Activated gamma-delta T cell treated with Interleukin-2 at 50 U/mL for 16 hours (primary cell): ENCODE results near the gene C4A.
"Not testable (repeated sequence)": the region's sequence is repeated elsewhere in the genome, so short reads cannot be mapped to it uniquely, and the experiment has no call there.

Source experiments
- DNase-seq: peaks from one replicate; pipeline ENCODE4 v3.0.0-alpha.2; 2020

C4A gene

DNA sequence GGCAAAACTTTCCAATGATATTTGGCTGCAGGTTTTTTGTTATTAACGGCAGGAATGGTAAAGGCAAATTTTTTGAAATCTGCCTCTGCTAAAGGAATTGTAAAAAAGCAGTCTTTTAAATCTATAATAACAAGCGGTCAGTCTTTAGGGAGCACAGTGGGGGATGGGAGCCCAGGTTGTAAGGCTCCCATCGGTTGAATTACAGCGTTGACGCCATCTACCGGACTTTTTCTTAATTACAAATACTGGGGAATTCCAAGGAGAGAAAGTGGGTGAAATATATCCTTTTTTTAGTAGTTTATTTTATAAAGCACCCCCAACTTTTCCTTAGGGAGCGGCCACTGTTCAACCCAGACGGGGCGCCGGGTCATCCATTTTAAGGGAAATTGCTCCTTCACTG, 7.5 kb downstream of the C4A start:
- not testable (repeated sequence) for DNase-seq

DNA sequence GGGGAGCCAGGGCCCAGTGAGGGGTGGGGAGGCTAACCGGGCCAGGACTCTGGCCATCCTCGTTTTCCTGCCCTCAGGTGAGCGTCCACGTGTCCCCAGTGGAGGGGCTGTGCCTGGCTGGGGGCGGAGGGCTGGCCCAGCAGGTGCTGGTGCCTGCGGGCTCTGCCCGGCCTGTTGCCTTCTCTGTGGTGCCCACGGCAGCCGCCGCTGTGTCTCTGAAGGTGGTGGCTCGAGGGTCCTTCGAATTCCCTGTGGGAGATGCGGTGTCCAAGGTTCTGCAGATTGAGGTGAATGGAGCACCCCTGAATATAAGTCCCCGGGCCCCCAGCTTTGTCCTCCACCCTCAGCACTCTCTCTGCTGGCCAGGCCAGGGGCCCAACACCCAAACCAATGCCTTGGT, 12.6 kb downstream of the C4A start:
- DNase-seq = not testable (repeated sequence)

DNA sequence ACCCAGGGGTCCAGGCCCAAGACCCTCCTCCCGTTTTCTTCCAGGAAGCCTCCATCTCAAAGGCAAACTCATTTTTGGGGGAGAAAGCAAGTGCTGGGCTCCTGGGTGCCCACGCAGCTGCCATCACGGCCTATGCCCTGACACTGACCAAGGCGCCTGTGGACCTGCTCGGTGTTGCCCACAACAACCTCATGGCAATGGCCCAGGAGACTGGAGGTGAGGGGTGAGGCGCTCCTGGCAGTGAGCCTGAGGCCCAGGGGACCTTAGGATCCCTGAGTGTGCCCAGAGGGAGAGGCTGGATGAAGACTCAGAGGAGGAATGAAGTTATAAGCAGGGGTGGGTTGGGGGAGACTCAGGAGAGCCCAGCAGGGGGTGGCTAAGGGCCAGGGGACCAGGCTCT, 14.5 kb downstream of the C4A start:
- DNase-seq = not testable (repeated sequence)

DNA sequence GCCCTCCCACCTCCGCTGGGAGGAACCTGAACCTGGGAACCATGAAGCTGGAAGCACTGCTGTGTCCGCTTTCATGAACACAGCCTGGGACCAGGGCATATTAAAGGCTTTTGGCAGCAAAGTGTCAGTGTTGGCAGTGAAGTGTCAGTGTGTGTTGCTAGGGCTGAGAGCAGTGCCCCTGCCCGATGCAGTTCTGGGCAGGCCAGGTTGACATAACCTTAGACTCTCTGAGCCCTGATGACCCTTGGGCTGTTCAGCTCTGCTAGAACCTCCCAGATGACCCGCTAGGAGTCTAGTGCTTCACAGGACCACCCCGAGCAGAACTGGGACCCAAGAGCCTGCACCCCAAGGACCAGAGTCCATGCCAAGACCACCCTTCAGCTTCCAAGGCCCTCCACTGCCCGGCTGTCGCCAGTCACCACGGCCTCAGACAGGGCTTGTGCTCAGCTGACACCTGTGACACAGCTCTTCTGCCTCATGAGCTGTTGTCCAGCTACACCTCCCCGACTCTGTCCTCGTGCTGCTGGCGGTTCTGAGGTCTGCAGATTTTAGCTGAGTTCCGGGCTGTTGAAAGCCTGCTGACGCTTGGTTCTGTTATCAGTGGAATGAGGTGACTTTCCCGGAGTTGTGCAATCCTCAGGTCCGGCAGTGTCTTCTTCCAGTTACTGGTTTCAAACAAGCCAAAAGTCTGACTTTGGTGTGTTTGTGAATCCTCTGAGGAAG, 20.9 kb downstream of the C4A start:
- DNase-seq = not testable (repeated sequence)

DNA sequence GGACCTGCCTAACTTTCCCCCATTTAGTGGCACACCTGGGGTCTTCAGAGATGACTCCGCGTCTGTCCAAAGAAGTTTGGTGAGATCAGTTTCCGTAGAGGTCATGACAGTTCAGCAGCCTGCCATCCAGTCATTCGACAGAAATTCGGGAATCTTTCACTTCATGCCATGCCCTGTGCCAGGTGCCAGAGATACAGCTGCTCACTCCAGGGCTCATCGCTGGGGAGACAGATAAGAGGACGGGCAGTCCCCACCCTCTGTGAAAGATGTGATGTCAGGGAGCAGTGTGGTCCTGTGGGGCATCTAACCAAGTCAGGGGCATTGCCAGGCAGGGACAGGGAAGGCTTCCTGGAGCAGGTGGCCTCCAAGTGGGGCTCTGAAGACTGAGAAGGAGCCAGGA, 21.4 kb downstream of the C4A start:
- not testable (repeated sequence) for DNase-seq

DNA sequence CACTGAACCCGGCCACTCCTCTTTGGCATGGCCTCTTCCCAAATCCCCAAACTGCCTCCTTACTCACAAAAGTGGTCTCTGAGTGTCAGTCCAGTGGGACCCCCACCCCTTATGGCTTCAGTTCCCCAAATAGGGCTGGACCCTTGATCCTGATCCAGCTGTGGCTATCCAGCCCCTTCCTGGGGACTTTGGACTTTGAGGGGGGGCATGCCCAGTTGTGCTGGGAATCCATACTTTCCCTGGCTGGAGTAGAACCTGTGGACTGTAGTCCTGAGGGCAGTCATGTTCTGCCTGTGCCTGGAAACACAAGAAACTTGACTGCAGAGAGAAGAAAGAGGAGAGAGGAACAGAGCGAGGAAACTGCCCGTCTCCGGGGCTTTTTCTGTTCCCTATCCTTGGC, 22.5 kb downstream of the C4A start:
- not testable (repeated sequence) for DNase-seq

DNA sequence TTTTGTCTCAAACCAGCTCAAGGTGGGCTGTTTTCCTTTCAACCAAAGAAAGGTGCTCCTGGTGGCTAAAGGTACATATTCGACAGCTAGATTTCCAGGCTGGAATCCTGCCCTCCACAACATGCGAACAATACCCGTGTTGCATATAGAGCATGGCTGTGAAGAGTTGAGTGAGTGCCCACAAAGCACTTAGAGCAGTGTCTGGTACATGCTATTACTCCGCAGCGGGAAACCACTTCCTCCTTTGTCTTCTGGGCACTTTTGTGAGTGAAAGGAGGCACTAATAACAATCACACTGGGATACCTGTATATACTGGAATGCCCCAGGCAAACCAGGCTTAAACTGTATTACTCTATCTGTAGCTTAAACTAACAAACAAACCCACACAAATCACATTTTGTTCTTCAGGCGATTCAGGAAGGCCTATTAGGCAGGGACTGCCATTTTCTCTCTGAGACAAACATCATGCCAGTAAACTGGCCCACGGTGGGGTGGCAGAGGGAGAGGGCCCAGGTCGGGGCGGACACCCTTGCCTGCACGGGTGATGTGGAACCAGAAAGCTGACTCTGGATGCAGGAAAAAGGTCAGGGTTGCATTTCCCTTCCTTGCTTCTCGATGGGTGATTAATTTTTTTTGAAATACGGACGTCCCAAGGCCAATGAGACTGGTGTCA, 23.1 kb downstream of the C4A start:
- DNase-seq = not testable (repeated sequence)

DNA sequence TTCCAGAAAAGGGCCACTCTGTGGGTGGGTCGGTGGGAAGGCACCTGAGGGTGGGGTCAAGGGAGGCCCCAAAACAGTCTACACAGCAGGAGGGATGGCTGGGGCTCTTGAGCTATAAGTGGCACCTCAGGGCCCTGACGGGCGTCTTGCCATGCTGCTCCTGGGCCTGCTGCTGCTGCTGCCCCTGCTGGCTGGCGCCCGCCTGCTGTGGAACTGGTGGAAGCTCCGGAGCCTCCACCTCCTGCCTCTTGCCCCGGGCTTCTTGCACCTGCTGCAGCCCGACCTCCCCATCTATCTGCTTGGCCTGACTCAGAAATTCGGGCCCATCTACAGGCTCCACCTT, 23.7 kb downstream of the C4A start:
- not testable (repeated sequence) for DNase-seq

DNA sequence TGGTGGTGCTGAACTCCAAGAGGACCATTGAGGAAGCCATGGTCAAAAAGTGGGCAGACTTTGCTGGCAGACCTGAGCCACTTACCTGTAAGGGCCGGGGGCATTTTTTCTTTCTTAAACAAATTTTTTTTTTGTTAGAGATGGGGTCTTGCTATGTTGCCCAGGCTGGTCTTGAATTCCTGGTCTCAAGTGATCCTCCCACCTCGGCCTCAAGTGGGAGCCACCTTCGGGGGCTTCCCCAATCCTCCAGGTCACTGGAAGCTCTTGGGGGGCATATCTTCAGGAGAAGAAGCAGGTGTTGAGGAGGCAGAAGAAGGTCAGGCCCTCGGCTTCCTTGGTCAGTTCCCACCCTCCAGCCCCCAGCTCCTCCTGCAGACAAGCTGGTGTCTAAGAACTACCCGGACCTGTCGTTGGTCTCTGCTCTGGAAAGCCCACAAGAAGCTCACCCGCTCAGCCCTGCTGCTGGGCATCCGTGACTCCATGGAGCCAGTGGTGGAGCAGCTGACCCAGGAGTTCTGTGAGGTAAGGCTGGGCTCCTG, 24.2 kb downstream of the C4A start:
- not testable (repeated sequence) for DNase-seq

DNA sequence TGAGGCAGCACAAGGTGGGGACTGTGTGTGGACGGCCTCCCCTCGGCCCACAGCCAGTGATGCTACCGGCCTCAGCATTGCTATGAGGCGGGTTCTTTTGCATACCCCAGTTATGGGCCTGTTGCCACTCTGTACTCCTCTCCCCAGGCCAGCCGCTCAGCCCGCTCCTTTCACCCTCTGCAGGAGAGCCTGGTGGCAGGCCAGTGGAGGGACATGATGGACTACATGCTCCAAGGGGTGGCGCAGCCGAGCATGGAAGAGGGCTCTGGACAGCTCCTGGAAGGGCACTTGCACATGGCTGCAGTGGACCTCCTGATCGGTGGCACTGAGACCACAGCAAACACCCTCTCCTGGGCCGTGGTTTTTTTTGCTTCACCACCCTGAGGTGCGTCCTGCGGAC, 25.2 kb downstream of the C4A start:
- DNase-seq = not testable (repeated sequence)

DNA sequence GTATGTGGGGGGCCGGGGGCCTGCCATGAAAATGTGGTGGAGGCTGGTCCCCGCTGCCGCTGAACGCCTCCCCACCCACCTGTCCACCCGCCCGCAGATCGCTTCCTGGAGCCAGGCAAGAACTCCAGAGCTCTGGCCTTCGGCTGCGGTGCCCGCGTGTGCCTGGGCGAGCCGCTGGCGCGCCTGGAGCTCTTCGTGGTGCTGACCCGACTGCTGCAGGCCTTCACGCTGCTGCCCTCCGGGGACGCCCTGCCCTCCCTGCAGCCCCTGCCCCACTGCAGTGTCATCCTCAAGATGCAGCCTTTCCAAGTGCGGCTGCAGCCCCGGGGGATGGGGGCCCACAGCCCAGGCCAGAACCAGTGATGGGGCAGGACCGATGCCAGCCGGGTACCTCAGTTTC, 26.2 kb downstream of the C4A start:
- not testable (repeated sequence) for DNase-seq

DNA sequence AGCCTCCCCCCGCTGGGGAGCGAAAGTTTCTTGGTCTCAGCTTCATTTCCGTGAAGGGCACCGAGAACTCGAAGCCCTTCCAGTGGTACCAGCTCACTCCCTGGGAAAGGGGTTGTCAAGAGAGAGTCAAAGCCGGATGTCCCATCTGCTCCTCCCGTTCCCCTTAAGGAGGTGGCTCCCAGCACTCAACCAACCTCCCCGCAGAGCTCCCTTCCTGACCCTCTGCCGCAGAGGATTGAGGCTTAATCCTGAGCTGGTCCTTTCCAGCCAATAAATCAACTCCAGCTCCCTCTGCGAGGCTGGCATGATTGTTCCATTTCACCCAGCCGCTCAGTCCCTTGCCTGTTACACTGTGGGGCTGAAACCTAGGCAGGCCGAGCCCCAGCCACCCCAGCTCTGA, 26.8 kb downstream of the C4A start:
- not testable (repeated sequence) for DNase-seq

DNA sequence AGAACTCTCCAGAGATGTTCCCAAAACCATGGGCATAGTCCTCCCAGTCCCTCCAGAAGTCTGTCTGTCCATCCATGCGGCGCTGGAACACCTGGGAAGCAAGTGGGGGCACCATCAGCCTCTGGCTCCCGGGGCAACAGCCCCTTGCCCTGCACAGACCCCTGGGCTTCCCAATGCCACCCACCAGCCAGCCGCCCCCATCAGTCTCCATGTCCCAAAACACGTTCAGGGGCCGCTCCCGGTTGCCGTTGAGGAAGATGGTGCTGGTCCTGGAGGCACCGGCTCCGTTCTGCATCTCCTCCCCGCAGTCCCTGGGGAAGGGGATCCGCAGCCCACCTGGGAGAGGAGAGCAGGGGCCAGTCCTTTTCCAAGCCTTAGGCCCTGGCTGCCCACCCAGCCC, 27.7 kb downstream of the C4A start:
- DNase-seq = not testable (repeated sequence)

DNA sequence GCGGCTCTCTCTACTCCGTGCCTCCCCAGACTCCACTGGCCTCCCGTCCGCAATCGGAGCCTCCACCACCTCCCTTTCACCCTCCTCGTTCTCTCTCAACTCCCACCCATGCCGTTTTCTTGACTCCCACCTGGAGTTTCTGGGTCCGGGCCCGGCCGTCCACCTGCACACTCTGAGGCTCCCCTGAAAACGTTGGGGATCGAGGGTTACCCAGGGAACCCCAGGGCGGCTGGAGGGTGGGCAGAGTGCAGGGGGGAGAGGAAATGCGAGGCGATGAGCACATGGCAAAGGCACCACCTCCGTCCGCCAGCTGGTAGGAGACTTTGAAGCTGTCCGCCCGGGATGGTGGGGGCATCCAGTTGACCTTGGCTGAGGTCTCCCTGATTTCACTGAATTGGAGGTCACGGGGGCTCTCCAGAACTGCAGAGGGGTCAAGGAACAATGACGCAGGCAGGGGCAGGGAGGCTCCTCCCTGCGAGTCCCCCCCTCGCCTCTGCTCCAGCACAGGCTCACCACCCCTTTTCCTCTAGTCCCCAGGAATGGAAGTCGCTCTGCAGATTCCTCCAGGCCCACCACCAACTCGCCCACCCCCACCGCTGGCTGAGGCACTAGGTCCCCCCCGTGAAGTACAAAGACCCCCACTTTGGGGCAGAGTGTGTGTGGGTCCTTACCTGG, 29.1 kb downstream of the C4A start:
- not testable (repeated sequence) for DNase-seq

DNA sequence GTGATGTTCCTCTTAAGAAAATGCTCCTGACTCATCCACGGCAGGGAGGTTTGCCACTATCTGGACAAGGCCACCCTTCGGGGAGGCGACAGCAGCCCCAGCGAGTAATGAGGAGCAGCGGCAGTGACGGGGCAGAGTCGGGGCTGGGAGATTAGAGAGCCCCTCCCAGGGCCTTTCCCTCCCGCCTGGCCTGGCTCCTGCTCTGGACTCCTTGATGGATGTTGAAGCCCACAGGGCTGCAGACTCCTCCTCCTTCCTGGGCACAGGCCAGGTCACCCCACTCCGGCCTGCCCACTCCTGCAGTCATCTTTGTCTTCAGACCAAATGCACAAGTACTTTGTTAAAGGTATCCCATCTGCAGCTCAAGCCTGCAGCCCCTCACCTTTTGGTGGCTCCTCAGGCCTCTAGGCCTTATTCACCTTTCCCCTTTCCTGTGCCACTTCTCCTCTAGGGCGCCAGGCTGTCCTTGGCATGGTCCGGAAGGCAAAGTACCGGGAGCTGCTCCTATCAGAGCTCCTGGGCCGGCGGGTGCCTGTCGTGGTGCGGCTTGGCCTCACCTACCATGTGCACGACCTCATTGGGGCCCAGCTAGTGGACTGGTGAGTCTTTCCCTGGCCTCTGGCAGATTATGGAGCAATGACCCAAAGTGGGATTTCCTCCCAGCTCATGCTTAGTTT, 31.2 kb downstream of the C4A start:
- not testable (repeated sequence) for DNase-seq

DNA sequence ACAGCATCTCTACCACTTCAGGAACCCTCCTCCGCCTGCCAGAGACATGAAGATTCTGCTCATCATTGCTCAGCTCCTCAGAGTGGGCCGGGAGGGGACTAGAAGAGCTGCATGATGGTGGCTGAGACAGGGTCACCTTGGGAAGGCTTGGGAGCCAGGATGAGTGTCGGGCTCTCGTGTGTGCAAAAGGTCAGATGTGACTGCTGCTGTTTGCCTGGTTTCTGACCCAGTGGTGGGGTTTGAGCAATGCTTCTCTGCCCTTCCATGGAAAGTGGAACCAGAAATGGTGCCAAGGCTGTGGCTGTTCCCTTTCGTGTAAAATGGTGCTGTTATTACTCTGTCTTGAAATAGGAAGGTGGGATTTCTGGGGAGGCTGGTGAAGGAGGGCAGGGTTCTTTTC, 31.9 kb downstream of the C4A start:
- DNase-seq = not testable (repeated sequence)

DNA sequence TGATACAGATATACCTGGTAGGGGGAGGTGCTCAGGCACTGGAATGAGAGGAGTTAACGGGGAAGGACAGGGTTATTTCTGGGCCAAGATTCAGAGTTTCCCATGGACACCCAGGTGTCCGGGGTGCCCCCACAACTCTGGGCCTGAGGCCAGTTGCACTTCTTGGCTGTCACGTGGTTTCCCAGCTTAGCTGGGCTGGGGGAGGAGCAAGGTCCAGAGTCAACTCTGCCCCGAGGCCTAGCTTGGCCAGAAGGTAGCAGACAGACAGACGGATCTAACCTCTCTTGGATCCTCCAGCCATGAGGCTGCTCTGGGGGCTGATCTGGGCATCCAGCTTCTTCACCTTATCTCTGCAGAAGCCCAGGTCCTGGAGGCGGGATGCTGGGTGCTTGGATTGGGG, 32.7 kb downstream of the C4A start, which contains the start of gene C4B:
Gene C4B, plus strand, starts transcription at position 249 of the 400 bp plus-strand sequence. Its CDS starts 51 bp downstream, at position 300.
- not testable (repeated sequence) for DNase-seq

DNA sequence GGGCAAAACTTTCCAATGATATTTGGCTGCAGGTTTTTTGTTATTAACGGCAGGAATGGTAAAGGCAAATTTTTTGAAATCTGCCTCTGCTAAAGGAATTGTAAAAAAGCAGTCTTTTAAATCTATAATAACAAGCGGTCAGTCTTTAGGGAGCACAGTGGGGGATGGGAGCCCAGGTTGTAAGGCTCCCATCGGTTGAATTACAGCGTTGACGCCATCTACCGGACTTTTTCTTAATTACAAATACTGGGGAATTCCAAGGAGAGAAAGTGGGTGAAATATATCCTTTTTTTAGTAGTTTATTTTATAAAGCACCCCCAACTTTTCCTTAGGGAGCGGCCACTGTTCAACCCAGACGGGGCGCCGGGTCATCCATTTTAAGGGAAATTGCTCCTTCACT, 40.2 kb downstream of the C4A start:
- DNase-seq = not testable (repeated sequence)

DNA sequence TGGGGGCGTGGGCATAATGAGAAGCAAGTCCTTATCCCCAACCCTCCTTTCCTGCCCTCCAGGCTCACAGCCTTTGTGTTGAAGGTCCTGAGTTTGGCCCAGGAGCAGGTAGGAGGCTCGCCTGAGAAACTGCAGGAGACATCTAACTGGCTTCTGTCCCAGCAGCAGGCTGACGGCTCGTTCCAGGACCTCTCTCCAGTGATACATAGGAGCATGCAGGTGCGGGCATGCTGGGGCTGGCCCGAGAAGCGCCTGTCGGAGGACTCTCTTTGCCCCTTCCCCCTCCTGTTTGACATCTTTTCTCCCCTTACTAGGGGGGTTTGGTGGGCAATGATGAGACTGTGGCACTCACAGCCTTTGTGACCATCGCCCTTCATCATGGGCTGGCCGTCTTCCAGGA, 46.8 kb downstream of the C4A start:
- DNase-seq = not testable (repeated sequence)

DNA sequence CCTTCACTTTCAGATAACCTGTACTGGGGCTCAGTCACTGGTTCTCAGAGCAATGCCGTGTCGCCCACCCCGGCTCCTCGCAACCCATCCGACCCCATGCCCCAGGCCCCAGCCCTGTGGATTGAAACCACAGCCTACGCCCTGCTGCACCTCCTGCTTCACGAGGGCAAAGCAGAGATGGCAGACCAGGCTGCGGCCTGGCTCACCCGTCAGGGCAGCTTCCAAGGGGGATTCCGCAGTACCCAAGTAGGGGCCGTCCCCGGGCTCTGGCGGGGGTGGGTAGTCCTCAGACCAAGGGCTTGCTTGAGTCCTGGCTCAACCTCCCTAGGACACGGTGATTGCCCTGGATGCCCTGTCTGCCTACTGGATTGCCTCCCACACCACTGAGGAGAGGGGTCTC, 47.7 kb downstream of the C4A start:
- not testable (repeated sequence) for DNase-seq

DNA sequence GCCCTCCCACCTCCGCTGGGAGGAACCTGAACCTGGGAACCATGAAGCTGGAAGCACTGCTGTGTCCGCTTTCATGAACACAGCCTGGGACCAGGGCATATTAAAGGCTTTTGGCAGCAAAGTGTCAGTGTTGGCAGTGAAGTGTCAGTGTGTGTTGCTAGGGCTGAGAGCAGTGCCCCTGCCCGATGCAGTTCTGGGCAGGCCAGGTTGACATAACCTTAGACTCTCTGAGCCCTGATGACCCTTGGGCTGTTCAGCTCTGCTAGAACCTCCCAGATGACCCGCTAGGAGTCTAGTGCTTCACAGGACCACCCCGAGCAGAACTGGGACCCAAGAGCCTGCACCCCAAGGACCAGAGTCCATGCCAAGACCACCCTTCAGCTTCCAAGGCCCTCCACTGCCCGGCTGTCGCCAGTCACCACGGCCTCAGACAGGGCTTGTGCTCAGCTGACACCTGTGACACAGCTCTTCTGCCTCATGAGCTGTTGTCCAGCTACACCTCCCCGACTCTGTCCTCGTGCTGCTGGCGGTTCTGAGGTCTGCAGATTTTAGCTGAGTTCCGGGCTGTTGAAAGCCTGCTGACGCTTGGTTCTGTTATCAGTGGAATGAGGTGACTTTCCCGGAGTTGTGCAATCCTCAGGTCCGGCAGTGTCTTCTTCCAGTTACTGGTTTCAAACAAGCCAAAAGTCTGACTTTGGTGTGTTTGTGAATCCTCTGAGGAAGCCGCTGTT, 53.6 kb downstream of the C4A start:
- not testable (repeated sequence) for DNase-seq

DNA sequence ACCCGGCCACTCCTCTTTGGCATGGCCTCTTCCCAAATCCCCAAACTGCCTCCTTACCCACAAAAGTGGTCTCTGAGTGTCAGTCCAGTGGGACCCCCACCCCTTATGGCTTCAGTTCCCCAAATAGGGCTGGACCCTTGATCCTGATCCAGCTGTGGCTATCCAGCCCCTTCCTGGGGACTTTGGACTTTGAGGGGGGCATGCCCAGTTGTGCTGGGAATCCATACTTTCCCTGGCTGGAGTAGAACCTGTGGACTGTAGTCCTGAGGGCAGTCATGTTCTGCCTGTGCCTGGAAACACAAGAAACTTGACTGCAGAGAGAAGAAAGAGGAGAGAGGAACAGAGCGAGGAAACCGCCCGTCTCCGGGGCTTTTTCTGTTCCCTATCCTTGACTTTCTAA, 55.3 kb downstream of the C4A start:
- not testable (repeated sequence) for DNase-seq
